ENCODE data around the gene SMAD3.

DNA sequence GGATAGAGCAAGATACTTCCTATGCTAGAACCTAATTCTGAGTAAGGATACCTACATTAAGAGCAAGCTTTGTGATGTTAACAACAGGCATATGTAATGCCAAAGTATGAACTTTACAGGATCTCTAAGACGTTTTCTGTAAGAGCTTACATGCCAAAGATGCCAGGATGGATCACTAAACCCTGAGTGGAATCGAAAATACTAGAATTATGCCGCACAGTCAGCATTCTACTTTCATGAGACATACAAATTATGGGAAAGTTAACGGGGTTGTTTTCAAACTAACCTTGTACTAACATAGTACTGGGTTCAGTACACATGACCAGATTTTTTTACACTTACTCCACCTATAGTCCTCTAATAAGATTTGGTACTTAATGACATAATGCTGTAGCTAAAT lies 134.0 kb downstream of the SMAD3 start:
- TF ChIP-seq CTCF (conservative IDR thresholded peaks at IDR 0.05; ENCODE audit: low read depth, low read length) (no peak), FOS (IDR thresholded peaks at IDR 0.05; ENCODE audit: low read depth, low read length) (no peak), RCOR1 (IDR thresholded peaks at IDR 0.05; ENCODE audit: insufficient replicate concordance, low read length) (no peak)
